ENCODE data around the gene WFIKKN1. TPM values are rescaled to one million over a fixed set of nuclear protein-coding genes. Genes with fewer than 3 reads are reported as not detected.

The WFIKKN1 gene
- 1 to 10 TPM in 1 of 2 donors, under 1 TPM in 1; 0.58 to 1.4 TPM for total RNA-seq
- under 1 TPM; 0.11 to 0.85 (median 0.41) TPM for polyA plus RNA-seq (ENCODE audit: insufficient read length in 6 of 6)
- long read RNA-seq, donor 1, full-length matches to known transcripts: 7 of 7 reads
- long read RNA-seq, donor 1, partial matches to known transcripts: 0 of 7 reads
- long read RNA-seq, donor 1, other reads (novel, unspliced or antisense): 0 of 7 reads
- long read RNA-seq, donor 2, full-length matches to known transcripts: 7 of 7 reads
- long read RNA-seq, donor 2, partial matches to known transcripts: 0 of 7 reads
- long read RNA-seq, donor 2, other reads (novel, unspliced or antisense): 0 of 7 reads
- long read RNA-seq, donor 3: 0 reads
- long read RNA-seq, donor 4, full-length matches to known transcripts: 8 of 8 reads
- long read RNA-seq, donor 4, partial matches to known transcripts: 0 of 8 reads
- long read RNA-seq, donor 4, other reads (novel, unspliced or antisense): 0 of 8 reads
- long read RNA-seq, donor 5, full-length matches to known transcripts: 7 of 7 reads
- long read RNA-seq, donor 5, partial matches to known transcripts: 0 of 7 reads
- long read RNA-seq, donor 5, other reads (novel, unspliced or antisense): 0 of 7 reads
- long read RNA-seq, donor 6, full-length matches to known transcripts: 5 of 5 reads
- long read RNA-seq, donor 6, partial matches to known transcripts: 0 of 5 reads
- long read RNA-seq, donor 6, other reads (novel, unspliced or antisense): 0 of 5 reads
- long read RNA-seq, donor 7, full-length matches to known transcripts: 3 of 3 reads
- long read RNA-seq, donor 7, partial matches to known transcripts: 0 of 3 reads
- long read RNA-seq, donor 7, other reads (novel, unspliced or antisense): 0 of 3 reads
- long read RNA-seq, donor 8, full-length matches to known transcripts: 4 of 4 reads
- long read RNA-seq, donor 8, partial matches to known transcripts: 0 of 4 reads
- long read RNA-seq, donor 8, other reads (novel, unspliced or antisense): 0 of 4 reads
- long read RNA-seq, donor 9: 0 reads
- long read RNA-seq, donor 10, full-length matches to known transcripts: 4 of 4 reads
- long read RNA-seq, donor 10, partial matches to known transcripts: 0 of 4 reads
- long read RNA-seq, donor 10, other reads (novel, unspliced or antisense): 0 of 4 reads
- long read RNA-seq, donor 11: 0 reads
- long read RNA-seq, donor 12, full-length matches to known transcripts: 3 of 3 reads
- long read RNA-seq, donor 12, partial matches to known transcripts: 0 of 3 reads
- long read RNA-seq, donor 12, other reads (novel, unspliced or antisense): 0 of 3 reads

DNA sequence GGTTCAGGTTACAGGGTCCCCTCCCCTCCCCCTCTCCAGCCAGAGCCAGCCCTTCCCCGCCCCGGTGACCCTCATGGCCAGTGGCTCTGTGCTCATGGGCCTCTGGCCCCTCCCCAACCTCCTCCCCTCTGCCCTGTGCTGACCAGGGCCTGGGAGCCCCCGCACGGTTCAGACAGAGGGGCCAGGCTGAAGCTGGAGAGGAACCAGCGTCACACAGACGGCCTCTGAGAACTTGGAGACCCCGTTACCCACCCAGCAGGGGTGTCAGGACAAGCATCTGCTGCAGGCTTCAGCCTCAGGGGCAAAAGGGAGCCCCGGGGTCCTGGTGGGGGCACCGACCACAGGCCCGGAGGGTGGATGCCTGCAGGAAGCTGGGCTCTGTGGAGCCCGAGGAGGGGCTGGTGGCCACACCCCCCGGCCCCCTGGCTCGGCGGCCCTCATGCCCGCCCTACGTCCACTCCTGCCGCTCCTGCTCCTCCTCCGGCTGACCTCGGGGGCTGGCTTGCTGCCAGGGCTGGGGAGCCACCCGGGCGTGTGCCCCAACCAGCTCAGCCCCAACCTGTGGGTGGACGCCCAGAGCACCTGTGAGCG lies at the start of gene WFIKKN1:
TSS of gene WFIKKN1 (plus strand) at position 171 of the 591 bp plus-strand sequence. CDS start at position 440, 269 bp downstream.
- Histone ChIP-seq H3K4me3 (no peak within 1 kb of the TSS), H3K4me1 (peaks cover 15 to 52% of the 10 kb centered on the region in 2 donors), H3K27me3 (peaks cover 0 to 6% of the 10 kb centered on the region in 2 donors), H3K9me3 (no peaks in the 10 kb centered on the region), H3K27ac (peak within 1 kb of the TSS in 1 of 2 donors; percentile 58), H3K36me3 (peaks cover 0 to 57% of the 10 kb centered on the region in 2 donors)
- TF ChIP-seq, protein P1, sequence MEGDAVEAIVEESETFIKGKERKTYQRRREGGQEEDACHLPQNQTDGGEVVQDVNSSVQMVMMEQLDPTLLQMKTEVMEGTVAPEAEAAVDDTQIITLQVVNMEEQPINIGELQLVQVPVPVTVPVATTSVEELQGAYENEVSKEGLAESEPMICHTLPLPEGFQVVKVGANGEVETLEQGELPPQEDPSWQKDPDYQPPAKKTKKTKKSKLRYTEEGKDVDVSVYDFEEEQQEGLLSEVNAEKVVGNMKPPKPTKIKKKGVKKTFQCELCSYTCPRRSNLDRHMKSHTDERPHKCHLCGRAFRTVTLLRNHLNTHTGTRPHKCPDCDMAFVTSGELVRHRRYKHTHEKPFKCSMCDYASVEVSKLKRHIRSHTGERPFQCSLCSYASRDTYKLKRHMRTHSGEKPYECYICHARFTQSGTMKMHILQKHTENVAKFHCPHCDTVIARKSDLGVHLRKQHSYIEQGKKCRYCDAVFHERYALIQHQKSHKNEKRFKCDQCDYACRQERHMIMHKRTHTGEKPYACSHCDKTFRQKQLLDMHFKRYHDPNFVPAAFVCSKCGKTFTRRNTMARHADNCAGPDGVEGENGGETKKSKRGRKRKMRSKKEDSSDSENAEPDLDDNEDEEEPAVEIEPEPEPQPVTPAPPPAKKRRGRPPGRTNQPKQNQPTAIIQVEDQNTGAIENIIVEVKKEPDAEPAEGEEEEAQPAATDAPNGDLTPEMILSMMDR (IDR thresholded peaks at IDR 0.05): no peak
- DNase-seq (peak in 2 of 4 donors; percentile 55 to 88), ATAC-seq (peak; percentile 36)
- intact Hi-C loops (cut with DNase I): no loop called here

DNA sequence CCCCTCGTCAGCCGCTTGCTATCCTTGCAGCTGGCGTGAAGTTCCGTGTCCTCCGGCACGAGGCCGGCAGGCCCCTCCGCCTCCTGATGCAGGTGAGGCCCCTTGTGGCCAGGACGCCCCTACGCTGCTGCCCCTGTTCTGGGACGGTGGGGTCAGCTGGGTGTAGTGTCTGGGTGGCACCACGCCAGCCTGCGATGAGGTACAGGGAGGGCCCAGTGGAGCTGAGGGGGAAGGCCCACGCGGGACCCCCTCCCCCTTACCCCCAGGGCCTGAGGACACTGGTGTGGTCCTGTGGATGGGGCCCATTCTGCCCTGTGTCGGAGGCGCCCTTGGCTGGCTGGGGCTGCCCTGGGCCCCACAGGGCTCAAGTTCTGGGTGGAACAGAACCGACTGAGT lies 48.6 kb upstream of the WFIKKN1 start:
- Histone ChIP-seq H3K4me1 (peaks cover 6 to 13% of the 10 kb centered on the region in 2 donors), H3K9me3 (no peaks in the 10 kb centered on the region), H3K4me3 (no peak overlapping the region), H3K27ac (no peak overlapping the region), H3K27me3 (no peaks in the 10 kb centered on the region), H3K36me3 (peaks cover 0 to 21% of the 10 kb centered on the region in 2 donors)
- ATAC-seq (no peak), DNase-seq (no peak)
- intact Hi-C loops (cut with DNase I): no loop called here
- TF ChIP-seq, protein P1 (IDR thresholded peaks at IDR 0.05): no peak

GRCh38 chr16:582614-583331 lies 48.0 kb upstream of the WFIKKN1 start:
- DNase-seq: no peak
- ATAC-seq: no peak

GRCh38 chr16:583470-583814 lies 47.3 kb upstream of the WFIKKN1 start:
- TF ChIP-seq, protein P1 (IDR thresholded peaks at IDR 0.05): no peak
- H3K36me3 ChIP-seq: peaks cover 0 to 21% of the 10 kb centered on the region in 2 donors
- no peak overlapping the region for H3K27ac ChIP-seq
- no peak for DNase-seq
- no peak overlapping the region for H3K4me3 ChIP-seq
- no peak for ATAC-seq
- intact Hi-C loops (cut with DNase I): no loop called here
- no peaks in the 10 kb centered on the region for H3K9me3 ChIP-seq
- peaks cover 16 to 24% of the 10 kb centered on the region in 2 donors for H3K4me1 ChIP-seq
- H3K27me3 ChIP-seq: no peaks in the 10 kb centered on the region

More at GRCh38 chr16:582614-583331, 48.0 kb upstream of the WFIKKN1 start:
- Histone ChIP-seq H3K4me3 (no peak overlapping the region), H3K27ac (no peak overlapping the region), H3K27me3 (no peaks in the 10 kb centered on the region), H3K9me3 (no peaks in the 10 kb centered on the region), H3K36me3 (peaks cover 0 to 21% of the 10 kb centered on the region in 2 donors), H3K4me1 (peaks cover 9 to 19% of the 10 kb centered on the region in 2 donors)
- TF ChIP-seq, protein P1 (IDR thresholded peaks at IDR 0.05): no peak
- intact Hi-C loops (cut with DNase I): no loop called here

Measured in left lung (tissue), 14 donors.